Measurements from ENCODE around the gene TRMT44. TPM values are rescaled to one million over a fixed set of nuclear protein-coding genes. Genes with fewer than 3 reads are reported as not detected.

The TRMT44 gene, protein sequence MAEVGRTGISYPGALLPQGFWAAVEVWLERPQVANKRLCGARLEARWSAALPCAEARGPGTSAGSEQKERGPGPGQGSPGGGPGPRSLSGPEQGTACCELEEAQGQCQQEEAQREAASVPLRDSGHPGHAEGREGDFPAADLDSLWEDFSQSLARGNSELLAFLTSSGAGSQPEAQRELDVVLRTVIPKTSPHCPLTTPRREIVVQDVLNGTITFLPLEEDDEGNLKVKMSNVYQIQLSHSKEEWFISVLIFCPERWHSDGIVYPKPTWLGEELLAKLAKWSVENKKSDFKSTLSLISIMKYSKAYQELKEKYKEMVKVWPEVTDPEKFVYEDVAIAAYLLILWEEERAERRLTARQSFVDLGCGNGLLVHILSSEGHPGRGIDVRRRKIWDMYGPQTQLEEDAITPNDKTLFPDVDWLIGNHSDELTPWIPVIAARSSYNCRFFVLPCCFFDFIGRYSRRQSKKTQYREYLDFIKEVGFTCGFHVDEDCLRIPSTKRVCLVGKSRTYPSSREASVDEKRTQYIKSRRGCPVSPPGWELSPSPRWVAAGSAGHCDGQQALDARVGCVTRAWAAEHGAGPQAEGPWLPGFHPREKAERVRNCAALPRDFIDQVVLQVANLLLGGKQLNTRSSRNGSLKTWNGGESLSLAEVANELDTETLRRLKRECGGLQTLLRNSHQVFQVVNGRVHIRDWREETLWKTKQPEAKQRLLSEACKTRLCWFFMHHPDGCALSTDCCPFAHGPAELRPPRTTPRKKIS
- total RNA-seq, result 11.3 and 21.4 TPM in 2 replicates

DNA sequence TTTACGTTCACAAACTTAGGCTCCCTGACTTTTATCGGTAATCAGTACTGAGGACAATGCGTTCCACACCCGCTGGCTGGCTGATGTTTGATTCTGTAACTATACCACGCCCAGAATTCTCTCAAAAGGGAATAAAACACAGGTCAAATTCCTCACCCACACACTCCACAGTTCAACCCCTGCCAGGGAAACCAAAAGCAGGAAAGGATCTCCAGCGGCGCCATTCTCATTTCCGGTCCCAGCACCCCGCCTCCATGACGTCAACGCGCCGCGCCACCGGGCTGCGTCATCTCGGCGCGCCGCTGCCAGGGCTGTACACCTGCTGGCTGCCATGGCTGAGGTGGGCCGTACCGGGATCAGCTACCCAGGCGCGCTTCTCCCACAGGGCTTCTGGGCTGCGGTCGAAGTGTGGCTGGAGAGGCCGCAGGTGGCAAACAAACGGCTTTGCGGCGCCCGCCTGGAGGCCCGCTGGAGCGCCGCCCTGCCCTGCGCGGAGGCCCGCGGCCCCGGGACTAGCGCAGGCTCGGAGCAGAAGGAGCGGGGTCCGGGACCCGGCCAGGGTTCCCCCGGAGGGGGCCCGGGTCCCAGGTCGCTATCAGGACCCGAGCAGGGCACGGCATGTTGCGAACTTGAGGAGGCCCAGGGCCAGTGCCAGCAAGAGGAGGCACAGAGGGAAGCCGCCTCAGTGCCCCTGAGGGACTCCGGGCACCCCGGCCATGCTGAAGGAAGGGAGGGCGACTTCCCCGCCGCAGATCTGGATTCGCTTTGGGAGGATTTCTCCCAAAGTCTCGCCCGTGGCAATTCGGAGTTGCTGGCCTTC is at the start of gene TRMT44, which contains the start of gene ACOX3:
Gene TRMT44 (plus strand): TSS at position 286 of the 820 bp plus-strand sequence. CDS start 46 bp downstream, at position 332.
Gene ACOX3 (minus strand): TSS at position 232 of the 820 bp plus-strand sequence. CDS start 24,202 bp downstream, outside the sequence.

Other genes with a start within 250 kb of the TRMT44 start
- 23.6 and 65.5 TPM in 2 replicates for gene SH3TC1, start 241.5 kb upstream of the TRMT44 start, total RNA-seq
- 0.14 TPM in 1 of 2 replicates, not detected in the other for gene HTRA3, start 171.0 kb upstream of the TRMT44 start, total RNA-seq
- gene ACOX3, start 54 bp upstream of the TRMT44 start, total RNA-seq, result 10.3 and 22.6 TPM in 2 replicates
- gene GPR78, start 139.6 kb downstream of the TRMT44 start, total RNA-seq, result 0.07 TPM in 1 of 2 replicates, not detected in the other
- gene CPZ, start 152.0 kb downstream of the TRMT44 start, total RNA-seq, result 0.21 TPM in 1 of 2 replicates, not detected in the other